DMS79 treated with DMSO at 0.1 percent for 48 hours (cell line): Measurements from ENCODE around the gene NEO1.

Experiments
- DNase-seq: peaks from one replicate; lab custom pipeline; 2025; lab: John Stamatoyannopoulos, UW

The NEO1 gene, protein sequence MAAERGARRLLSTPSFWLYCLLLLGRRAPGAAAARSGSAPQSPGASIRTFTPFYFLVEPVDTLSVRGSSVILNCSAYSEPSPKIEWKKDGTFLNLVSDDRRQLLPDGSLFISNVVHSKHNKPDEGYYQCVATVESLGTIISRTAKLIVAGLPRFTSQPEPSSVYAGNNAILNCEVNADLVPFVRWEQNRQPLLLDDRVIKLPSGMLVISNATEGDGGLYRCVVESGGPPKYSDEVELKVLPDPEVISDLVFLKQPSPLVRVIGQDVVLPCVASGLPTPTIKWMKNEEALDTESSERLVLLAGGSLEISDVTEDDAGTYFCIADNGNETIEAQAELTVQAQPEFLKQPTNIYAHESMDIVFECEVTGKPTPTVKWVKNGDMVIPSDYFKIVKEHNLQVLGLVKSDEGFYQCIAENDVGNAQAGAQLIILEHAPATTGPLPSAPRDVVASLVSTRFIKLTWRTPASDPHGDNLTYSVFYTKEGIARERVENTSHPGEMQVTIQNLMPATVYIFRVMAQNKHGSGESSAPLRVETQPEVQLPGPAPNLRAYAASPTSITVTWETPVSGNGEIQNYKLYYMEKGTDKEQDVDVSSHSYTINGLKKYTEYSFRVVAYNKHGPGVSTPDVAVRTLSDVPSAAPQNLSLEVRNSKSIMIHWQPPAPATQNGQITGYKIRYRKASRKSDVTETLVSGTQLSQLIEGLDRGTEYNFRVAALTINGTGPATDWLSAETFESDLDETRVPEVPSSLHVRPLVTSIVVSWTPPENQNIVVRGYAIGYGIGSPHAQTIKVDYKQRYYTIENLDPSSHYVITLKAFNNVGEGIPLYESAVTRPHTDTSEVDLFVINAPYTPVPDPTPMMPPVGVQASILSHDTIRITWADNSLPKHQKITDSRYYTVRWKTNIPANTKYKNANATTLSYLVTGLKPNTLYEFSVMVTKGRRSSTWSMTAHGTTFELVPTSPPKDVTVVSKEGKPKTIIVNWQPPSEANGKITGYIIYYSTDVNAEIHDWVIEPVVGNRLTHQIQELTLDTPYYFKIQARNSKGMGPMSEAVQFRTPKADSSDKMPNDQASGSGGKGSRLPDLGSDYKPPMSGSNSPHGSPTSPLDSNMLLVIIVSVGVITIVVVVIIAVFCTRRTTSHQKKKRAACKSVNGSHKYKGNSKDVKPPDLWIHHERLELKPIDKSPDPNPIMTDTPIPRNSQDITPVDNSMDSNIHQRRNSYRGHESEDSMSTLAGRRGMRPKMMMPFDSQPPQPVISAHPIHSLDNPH (N-terminal part only)

DNA sequence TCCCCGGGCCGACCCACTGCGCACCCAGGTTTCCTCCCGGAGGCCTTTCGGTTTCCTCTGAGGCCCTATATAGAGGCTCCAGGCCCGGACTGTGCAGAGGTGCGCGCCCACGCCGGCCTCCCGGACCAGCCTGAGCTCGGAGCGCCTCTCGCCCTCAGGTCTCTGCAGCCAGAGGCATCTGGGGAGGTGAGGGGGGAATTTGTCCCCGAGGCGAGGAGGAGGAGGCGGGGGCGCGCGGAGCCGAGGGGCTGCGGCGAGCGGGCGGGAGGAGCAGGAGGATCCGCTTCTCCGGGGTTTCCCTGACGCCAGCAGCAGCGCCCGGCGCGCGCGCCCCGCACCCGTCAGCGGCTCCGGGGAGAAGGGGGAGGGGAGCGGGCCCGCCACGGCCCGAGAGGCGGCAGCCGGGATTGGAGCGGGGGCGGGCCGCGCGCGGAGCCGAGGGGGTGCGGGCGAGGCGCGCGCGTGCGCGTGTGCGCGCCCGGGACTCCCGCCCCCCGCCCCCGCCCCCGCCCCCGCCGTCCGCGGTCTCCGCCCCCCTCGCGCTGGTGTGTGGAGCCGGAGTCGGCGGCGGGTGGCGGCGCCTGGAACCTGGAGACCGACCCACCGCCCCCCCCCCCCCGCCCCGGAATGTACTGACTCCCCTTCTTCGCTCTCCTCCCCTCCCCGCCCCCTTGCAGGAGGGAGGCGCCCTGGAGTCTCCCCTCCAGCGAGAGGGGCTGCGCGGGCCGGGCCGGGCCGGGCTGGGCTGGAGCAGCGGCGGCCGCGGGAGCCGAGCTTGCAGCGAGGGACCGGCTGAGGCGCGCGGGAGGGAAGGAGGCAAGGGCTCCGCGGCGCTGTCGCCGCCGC lies at the start of gene NEO1:
NEO1 (plus strand) TSS at position 657 of the 846 bp plus-strand sequence. CDS start 213 bp downstream, outside the sequence.
- peak; percentile 31 for DNase-seq

DNA sequence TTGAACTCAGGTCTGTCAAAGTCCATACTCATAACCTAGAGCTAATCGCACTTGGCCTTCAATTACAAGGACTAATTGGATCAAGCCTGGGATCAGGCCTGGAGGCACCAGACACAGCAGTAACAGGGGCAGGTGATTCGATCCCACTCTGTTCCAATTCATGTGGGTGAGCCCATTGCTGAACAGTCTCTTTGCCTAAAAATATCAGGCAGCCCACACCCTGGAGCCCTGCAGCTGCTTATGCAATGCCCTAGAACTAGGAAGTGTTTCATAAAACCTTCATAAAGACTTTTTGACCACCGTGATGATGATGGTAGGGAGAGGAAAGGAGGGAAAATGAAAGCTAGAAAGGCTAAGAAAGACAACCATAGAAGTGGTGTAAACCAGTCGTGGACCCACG lies 47.8 kb upstream of the NEO1 start:
- no peak for DNase-seq

DNA sequence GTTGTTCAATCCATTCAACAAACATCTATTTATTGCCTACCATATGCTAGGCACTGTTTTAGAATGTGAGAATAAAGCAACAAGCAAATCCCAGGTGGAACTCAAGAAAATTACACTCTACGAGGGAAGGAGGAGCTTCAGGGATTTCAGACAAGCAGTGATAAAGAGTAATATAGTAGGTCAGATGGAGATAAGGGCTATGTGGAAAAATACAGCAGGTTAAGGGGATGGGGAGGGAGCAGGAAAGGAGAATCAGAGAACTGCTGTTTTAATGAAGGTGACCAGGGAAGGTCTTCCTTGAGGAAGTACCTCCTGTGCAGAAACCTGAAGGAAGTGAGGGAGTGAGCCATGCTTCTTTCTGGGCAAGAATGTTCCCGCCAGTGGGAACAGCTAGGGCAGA lies 47.2 kb upstream of the NEO1 start:
- no peak for DNase-seq

DNA sequence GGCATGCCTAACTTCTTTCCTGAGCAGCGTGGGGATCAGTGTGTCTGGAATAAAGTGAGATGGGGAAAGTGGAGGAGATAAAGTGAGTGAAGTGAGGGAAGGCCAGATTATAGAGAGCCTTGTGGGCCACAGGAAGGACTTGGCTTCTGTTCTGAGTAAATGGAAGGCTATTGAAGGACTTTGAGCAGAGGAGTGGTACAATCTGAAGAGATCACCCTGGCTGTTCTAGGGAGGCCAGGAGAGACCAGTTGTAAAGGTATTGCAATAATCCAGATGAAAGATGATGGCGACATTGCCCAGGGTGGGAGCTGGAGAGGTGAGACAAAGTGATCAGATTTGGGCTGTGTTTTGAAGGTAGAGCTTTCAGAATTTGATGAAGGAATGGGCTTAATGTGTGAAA lies 46.8 kb upstream of the NEO1 start:
- no peak for DNase-seq

DNA sequence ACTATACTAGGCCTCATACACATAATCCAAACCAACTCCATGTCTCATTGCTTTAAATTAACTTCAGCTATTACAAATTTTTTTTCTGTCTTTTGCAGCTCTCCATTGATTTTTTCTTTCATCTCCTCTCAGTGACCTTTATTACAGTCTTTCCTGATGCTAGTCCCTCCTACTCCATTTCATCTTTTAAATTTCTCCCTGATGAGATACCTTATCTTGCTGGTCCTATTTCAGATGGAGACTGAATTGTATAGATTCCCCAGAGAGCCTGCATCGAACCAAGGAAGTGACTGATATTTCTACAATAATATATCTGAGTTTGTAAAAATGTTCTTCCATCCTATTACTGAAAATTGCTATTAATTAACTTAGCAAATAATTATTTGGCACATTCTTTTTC lies 45.7 kb upstream of the NEO1 start:
- no peak for DNase-seq

DNA sequence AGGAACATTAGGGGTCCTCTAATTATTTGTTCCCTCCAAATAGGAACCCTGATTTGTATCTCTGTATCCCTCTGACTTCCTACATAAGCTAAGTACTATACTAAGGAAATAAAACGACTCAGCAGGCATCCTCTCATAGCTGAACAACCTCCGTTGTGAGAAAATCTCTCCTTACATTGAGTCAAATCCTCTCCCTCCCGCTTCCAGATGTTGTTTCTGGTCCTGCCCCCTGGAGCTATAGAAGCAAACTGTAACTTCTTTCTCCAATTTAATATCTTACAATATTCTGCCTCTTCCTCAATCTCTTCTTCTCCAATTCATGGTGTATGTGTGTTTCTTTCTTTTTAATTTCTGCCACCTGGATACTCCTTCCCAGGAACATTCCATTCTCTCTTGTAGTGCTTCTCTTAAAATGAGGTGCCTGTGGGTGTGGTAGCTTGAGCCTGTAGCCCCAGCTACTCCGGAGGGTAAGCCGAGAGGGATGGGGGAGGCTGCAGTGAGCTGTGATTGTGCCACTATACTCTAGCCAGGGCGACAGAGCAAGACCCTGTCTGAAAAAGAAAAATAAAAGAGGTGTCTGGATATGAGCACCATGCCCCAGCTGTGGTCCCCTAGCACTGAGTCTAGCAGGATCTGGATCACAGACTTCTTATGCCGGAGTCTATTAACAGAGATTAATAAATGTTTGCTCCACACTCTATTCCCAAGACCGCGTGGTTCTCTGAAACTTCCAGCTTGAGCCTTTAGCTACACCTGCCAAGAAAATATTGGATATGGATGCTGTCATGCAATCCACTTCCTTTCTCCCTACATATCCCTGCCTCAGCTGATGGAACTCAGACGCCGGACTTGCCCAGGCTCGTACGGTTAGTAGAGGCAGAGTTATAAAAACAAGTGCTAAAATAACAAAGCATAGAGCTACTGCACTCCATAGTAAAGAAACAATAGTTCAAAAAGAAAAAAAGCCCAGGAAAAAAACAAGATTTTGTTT lies 42.9 kb upstream of the NEO1 start:
- DNase-seq = no peak

DNA sequence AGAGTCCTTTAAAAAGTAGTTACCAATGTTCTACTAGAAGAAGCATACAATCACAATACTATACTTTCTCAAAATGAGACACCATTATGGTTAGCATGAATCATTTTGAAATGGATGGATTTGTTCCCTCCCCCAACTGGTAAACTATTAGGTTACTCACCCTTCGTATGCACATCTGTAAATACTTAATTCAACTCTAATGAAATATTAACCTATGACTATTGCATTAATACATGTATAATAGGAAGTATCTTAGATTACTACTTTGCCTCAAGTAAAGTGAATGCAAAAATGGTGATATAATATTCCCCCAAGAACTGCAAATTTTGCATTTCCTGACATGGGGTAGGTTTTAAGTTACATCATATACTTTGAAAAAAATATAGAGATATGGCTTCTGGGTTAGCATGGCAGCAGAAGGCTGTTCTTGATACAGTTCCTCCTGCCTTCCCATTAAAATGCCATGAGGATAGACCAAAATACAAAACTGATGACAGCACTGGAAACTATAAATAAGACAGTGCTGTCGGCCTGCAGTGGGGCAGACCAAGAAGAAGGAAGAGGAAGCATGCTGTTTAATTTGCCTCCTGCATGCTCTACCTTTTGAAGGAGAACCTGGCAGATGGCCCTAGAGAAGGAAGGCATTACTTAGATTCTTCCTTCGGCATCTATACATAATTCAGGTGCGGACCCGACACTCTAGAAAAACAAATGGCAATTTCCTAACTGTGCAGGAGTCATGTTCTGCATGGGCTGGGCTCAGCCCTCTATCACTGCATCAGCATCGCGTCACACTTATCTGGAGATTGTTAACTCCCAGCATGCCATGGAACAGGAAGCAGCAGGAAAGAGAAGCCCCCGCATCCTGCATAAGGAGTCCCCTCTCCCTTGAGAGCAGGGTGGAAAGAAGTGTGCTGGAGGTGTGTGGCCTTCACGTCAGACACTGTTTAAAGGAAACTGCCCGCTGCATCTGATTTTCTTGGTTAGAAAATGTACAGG lies 41.8 kb upstream of the NEO1 start:
- no peak for DNase-seq

DNA sequence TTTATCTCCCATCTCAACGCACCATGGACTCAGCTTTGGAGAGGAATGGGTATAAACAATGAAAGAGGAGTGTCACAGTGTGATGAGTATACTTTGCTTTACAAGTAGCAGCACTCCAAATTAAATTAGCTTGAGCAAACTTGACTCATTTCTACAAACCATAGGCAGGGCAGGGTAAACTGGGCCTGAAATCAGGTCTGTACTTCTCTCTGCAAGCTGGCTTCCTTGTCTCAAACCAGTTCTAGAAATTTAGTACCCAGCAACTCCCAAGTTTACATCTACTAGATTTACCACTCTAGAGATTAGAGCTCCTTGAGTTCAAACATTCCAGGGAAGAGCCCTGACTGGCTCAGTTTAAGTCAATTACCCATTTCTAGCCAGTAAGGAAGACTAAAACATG lies 37.4 kb upstream of the NEO1 start:
- no peak for DNase-seq

DNA sequence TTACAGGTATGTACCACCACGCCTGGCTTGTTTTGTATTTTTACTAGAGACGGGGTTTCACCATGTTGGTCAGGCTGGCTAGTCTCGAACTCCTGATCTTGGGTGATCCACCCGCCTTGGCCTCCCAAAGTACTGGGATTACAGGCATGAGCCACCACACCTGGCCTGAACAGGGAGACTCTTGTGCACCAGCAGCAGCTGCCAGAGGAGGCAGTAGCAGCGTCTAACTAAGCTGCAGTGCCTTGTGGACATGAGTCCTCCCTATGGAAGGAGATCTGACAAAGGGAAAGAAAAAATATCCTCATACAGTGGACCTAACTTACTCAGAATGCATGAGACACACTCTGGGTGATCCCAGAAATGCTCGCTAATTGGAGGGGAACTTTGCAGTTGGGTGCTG lies 36.8 kb upstream of the NEO1 start:
- DNase-seq = no peak

DNA sequence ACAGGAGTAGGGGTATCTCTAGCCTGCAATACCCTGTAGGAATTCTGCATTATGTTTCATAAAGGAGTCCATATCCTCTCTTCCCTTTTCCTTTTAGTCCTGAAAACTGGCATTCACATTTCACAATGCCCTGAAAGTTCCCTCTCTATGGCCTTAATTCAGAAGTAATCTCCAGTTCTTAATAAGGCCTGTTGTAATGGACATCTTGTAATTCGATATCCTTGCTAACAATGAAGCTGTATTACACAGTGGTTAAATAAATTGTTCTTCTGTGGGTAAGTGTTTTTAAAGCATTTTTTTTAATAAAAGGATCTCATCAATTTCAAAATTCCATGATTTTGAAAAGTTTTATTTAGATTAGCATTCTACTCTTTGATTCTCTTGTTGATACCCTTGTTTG lies 34.3 kb upstream of the NEO1 start:
- no peak for DNase-seq

DNA sequence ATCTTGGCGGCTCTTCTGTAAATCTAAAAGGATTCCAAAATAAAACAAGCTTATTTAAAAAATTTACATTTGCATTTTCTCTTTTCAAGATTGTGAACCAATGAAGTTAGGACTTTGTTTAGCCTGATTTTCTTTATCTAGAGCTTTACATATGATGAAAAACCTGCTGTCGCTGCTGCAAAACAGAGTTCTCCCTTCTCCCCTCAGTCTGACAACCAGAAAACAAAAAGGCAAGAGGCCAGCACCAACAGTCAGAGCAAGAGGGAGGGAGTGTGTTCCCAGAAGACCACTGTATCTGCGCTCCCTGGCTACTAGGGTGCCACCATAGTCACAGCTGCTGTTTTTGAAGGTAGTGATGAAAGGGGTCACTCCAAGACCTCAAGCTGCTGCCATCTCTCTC lies 33.1 kb upstream of the NEO1 start:
- DNase-seq = no peak

DNA sequence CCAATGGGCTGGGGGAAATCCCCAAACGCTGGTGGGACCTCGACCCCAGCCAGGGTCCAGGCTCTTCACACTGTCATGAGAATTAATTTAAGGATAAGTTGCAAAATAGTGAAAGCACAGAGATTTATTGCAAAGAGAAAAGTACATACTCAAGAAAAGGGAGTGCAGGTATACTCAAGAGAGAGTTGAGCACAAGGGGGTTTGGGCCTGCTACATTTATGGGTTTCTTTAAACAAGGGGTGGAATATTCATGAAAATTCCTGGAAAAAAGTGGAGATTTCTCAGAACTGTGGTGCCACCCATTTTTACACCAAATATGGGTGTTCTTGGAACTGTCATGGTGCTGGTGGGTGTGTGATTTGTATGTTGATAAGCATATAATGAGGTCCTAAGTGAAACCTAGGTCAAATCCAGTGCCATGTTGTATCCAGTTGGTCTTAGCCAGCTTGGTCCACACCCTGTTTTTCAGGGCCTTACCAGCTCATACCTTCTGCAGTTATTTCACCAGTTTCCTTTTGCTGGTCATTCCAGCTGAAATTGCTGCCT lies 32.6 kb upstream of the NEO1 start:
- DNase-seq = no peak

DNA sequence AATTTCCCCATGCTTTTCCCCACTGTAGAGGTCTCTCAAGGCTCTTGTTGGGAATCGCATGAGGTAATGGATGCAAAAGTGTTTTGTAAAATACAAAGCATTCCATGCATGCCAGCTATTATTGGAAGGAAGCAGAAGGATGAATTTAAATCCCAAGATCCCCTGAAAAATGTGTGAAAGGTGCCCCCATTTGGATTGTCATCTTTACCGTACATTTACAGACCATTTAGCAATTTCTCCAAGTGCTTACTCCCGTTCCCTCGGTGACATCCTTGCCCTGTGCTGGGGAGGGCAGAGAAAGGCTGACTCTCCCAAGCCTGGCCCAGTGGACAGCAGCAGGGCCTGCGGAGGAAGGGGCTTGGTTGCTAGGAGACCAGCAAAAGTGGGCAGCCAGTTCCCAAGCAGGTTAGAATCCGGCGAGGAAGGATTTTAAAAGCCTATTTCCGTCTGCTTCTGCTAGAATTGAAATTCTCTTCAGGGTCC lies 31.1 kb upstream of the NEO1 start:
- no peak for DNase-seq

DNA sequence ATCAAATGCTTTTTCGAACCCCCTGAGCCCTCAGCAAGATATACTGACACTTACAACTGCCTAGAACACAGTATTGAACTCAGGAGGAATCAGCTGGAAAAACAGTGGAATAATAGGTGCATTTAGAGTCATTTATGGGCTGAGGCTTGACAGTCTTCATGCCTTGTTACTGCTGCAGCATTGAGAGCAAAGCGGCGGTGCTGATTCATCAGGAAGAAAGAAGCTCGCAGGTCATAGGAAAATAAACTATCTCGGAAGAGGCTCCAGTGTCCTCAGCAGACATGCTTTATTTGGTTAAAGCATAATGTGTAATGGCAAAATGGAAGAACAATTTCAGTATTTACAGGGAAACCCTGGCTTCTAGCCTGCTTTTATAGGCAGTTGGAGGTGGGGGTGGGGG lies 30.1 kb upstream of the NEO1 start:
- DNase-seq = no peak

DNA sequence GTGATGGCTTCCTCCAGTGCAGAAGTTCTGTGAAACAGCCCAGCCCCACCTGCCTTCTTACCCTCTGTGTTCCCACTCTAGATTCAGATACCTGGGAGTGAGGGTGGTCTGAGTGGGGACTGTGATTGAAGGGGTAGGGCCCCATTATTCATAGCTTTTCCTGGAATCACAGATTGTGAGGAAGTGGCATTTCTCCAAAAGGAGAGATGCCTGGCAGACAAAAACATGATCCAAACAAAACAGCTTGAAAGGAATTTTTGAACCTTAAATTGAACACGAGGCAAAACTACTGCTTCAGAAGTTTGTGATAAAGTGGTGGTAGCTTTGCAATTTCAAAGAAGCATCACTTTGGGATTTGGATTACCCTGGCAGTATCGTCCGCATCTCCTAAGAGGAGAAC lies 29.2 kb upstream of the NEO1 start:
- DNase-seq = no peak

DNA sequence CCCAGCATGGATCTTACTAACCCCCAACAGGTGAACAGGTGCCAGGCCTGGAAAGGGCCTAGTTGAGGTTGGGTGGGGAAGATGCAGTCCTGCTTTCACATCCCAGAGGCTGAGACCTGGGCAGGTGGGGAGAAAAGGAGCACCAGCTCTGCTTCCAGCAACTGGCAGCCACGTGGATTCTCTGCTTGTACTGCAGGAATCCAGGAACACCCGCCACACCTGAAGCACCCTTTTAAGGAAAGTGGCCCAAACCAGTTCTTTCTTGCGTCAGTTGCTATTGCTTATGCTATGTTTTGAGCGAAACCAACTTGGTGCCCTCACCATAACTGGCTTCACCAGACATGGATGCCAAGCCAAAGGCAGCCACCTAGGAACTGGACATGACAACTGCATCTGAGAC lies 28.1 kb upstream of the NEO1 start:
- DNase-seq = no peak

DNA sequence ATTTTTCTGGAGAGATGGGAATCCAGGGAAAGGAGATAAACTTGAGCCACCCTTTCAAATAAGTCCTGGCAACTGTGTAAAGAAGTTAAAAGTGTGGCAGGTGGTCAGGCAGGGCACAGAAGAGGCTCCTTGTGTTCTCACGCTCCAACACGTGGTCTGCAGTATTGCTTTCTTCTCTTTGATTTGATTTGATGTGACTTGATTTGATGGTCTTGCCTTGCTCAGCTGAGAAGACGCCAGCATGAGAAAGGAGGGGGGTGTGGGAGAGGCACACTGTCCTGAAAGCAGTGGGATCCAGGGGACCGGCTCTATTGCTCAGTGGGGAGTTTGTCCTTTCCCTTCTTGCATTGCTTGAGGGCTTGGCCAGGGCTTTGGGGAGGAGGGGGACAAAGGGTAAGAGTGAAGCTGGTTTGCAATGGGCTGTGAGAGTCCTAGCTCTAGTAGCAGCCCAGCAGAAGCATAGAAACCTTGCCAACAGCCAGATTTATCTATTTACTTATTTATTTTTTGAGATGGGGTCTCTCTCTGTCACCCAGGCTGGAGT lies 25.7 kb upstream of the NEO1 start:
- DNase-seq = no peak

DNA sequence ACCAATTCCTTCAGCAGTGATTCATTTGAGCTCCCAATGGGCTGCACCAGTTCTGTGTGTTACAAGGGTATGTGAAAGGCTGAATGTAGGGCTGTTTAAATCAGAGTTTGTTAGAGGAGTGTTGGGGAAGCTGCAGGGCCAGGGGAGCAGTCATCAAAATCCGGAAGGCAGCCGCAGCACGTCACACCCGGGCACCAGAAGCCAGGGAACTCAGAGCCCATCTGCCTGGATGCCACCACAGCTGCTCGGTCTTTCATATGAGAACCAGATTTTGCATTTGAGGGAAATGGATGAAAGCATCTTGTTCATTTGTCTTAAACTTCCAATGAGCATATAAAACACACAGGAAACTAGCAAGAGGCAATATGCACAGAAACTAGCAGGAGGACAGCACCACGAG lies 24.2 kb upstream of the NEO1 start:
- DNase-seq = no peak
